HUDEP-2 (cell line): ENCODE results near the gene NDUFA13.

Source experiments
- DNase-seq, 76 experiments: peaks; one replicate each; lab custom pipeline; 2025; ENCODE audit not compliant: unreplicated experiment in 76 of 76; lab: John Stamatoyannopoulos, UW

The NDUFA13 gene

GRCh38 chr19:19488875-19489690 is 26.9 kb upstream of the NDUFA13 start:
- DNase-seq, result peak in 75 of 76 experiments; percentile 50 to 98 (median 91)

GRCh38 chr19:19489804-19490204 is 26.2 kb upstream of the NDUFA13 start:
- peak in 2 of 76 experiments; percentile 56 to 71 for DNase-seq

- DNase-seq, result peak in 70 of 76 experiments; percentile 22 to 86 (median 70)
These were observed 25.6 kb upstream of the NDUFA13 start for GRCh38 chr19:19490214-19490968.

- DNase-seq, result no peak
These were observed 24.6 kb upstream of the NDUFA13 start for GRCh38 chr19:19491321-19492025.

- no peak for DNase-seq
These were observed 23.9 kb upstream of the NDUFA13 start for GRCh38 chr19:19492026-19492610.

GRCh38 chr19:19493841-19494546 is 22.0 kb upstream of the NDUFA13 start:
- DNase-seq, result peak in 11 of 76 experiments; percentile 13 to 29 (median 18)

- DNase-seq, result no peak
These were observed 20.1 kb upstream of the NDUFA13 start for GRCh38 chr19:19495614-19496603.

GRCh38 chr19:19498255-19498991 is 17.6 kb upstream of the NDUFA13 start:
- DNase-seq, result no peak

- no peak for DNase-seq
These were observed 16.6 kb upstream of the NDUFA13 start for GRCh38 chr19:19499272-19499995.

- no peak for DNase-seq
These were observed 14.9 kb upstream of the NDUFA13 start for GRCh38 chr19:19500975-19501644.

- no peak for DNase-seq
These were observed 14.2 kb upstream of the NDUFA13 start for GRCh38 chr19:19501798-19502197.

- no peak for DNase-seq
These were observed 13.7 kb upstream of the NDUFA13 start for GRCh38 chr19:19502281-19502680.

GRCh38 chr19:19502808-19503602 is 13.0 kb upstream of the NDUFA13 start:
- no peak for DNase-seq

GRCh38 chr19:19504754-19505668 is 11.0 kb upstream of the NDUFA13 start:
- DNase-seq, result no peak

- DNase-seq, result no peak
These were observed 10.2 kb upstream of the NDUFA13 start for GRCh38 chr19:19505669-19506326.
